ENCODE data around the gene GNG13. TPM values are rescaled to one million over a fixed set of nuclear protein-coding genes. Genes with fewer than 3 reads are reported as not detected.

GNG13 gene
- total RNA-seq, 1 experiment from 2014 or later, result not detected

GRCh38 chr16:749010-749409 is 51.5 kb downstream of the GNG13 start:
- DNase-seq, result no peak
- Histone ChIP-seq H3K4me3 (no peak overlapping the region), H3K9me3 (no peaks in the 10 kb centered on the region), H3K36me3 (no peaks in the 10 kb centered on the region), H3K27me3 (no peaks in the 10 kb centered on the region)

Other genes with a start within 250 kb of the GNG13 start
- gene PRR35, start 240.3 kb downstream of the GNG13 start, total RNA-seq (2014; rRNA removed; shearing (Covaris generic); ENCODE audit: low replicate concordance), result not detected in 2 replicates
- not detected in 2 replicates for gene NHLRC4, start 233.7 kb downstream of the GNG13 start, total RNA-seq (2014; rRNA removed; shearing (Covaris generic); ENCODE audit: low replicate concordance)
- 13.1 and 31.7 TPM in 2 replicates for gene PIGQ, start 230.8 kb downstream of the GNG13 start, total RNA-seq (2014; rRNA removed; shearing (Covaris generic); ENCODE audit: low replicate concordance)
- 12.4 and 20.8 TPM in 2 replicates for gene RAB40C, start 210.7 kb downstream of the GNG13 start, total RNA-seq (2014; rRNA removed; shearing (Covaris generic); ENCODE audit: low replicate concordance)
- gene WFIKKN1, start 169.7 kb downstream of the GNG13 start, total RNA-seq (2014; rRNA removed; shearing (Covaris generic); ENCODE audit: low replicate concordance), result not detected in 2 replicates
- 145 and 183 TPM in 2 replicates for gene METTL26, start 164.4 kb downstream of the GNG13 start, total RNA-seq (2014; rRNA removed; shearing (Covaris generic); ENCODE audit: low replicate concordance)
- 22.2 and 50.3 TPM in 2 replicates for gene MCRIP2, start 158.9 kb downstream of the GNG13 start, total RNA-seq (2014; rRNA removed; shearing (Covaris generic); ENCODE audit: low replicate concordance)
- gene WDR90, start 151.4 kb downstream of the GNG13 start, total RNA-seq (2014; rRNA removed; shearing (Covaris generic); ENCODE audit: low replicate concordance), result 6.0 and 17.3 TPM in 2 replicates
- gene RHOT2, start 132.6 kb downstream of the GNG13 start, total RNA-seq (2014; rRNA removed; shearing (Covaris generic); ENCODE audit: low replicate concordance), result 48.7 and 72.8 TPM in 2 replicates
- gene RHBDL1, start 125.1 kb downstream of the GNG13 start, total RNA-seq (2014; rRNA removed; shearing (Covaris generic); ENCODE audit: low replicate concordance), result 0.16 TPM in 1 of 2 replicates, not detected in the other
- 301 and 418 TPM in 2 replicates for gene STUB1, start 120.3 kb downstream of the GNG13 start, total RNA-seq (2014; rRNA removed; shearing (Covaris generic); ENCODE audit: low replicate concordance)
- gene JMJD8, start 116.4 kb downstream of the GNG13 start, total RNA-seq (2014; rRNA removed; shearing (Covaris generic); ENCODE audit: low replicate concordance), result 15.1 and 66.3 TPM in 2 replicates
- 8.0 and 8.2 TPM in 2 replicates for gene WDR24, start 110.3 kb downstream of the GNG13 start, total RNA-seq (2014; rRNA removed; shearing (Covaris generic); ENCODE audit: low replicate concordance)
- gene FBXL16, start 94.9 kb downstream of the GNG13 start, total RNA-seq (2014; rRNA removed; shearing (Covaris generic); ENCODE audit: low replicate concordance), result 0.16 and 0.67 TPM in 2 replicates
- gene METRN, start 85.6 kb downstream of the GNG13 start, total RNA-seq (2014; rRNA removed; shearing (Covaris generic); ENCODE audit: low replicate concordance), result 33.7 and 71.7 TPM in 2 replicates
- 27.0 and 44.0 TPM in 2 replicates for gene ANTKMT, start 79.6 kb downstream of the GNG13 start, total RNA-seq (2014; rRNA removed; shearing (Covaris generic); ENCODE audit: low replicate concordance)
- gene CCDC78, start 74.3 kb downstream of the GNG13 start, total RNA-seq (2014; rRNA removed; shearing (Covaris generic); ENCODE audit: low replicate concordance), result 0.59 and 4.9 TPM in 2 replicates
- gene HAGHL, start 73.6 kb downstream of the GNG13 start, total RNA-seq (2014; rRNA removed; shearing (Covaris generic); ENCODE audit: low replicate concordance), result 9.4 and 13.3 TPM in 2 replicates
- gene CIAO3, start 59.7 kb downstream of the GNG13 start, total RNA-seq (2014; rRNA removed; shearing (Covaris generic); ENCODE audit: low replicate concordance), result 39.0 and 72.9 TPM in 2 replicates
- not detected in 2 replicates for gene MSLN, start 40.0 kb downstream of the GNG13 start, total RNA-seq (2014; rRNA removed; shearing (Covaris generic); ENCODE audit: low replicate concordance)
- 60.9 and 77.3 TPM in 2 replicates for gene RPUSD1, start 12.4 kb downstream of the GNG13 start, total RNA-seq (2014; rRNA removed; shearing (Covaris generic); ENCODE audit: low replicate concordance)
- gene CHTF18, start 12.1 kb downstream of the GNG13 start, total RNA-seq (2014; rRNA removed; shearing (Covaris generic); ENCODE audit: low replicate concordance), result 18.9 and 22.6 TPM in 2 replicates
- gene LMF1, start 170.2 kb upstream of the GNG13 start, total RNA-seq (2014; rRNA removed; shearing (Covaris generic); ENCODE audit: low replicate concordance), result 8.8 and 11.1 TPM in 2 replicates
- 0.25 TPM in 1 of 2 replicates, not detected in the other for gene SOX8, start 181.0 kb upstream of the GNG13 start, total RNA-seq (2014; rRNA removed; shearing (Covaris generic); ENCODE audit: low replicate concordance)